Natural killer cell treated with Interleukin-12 subunit alpha and Interleukin-12 subunit beta and Interleukin-15 and Interleukin-18, amount 100 ng/mL, for 72 hours (primary cell): Measurements from ENCODE around the gene TIE1. TPM values are rescaled to one million over a fixed set of nuclear protein-coding genes. Genes with fewer than 3 reads are reported as not detected.
A peak's percentile ranks its signal among the peaks of the same experiment; 100 is the strongest.

Experiments
- ATAC-seq, 2 donors: fragments of 150-1000 bp; cut with Tn5 transposase in 1 of 2; sonication (Bioruptor Pico), chemical (Tn5 transposase) in 1 of 2; 2 replicates each; pipeline ENCODE4 v1.10.0; 2021
- DNase-seq: peaks from one replicate; pipeline ENCODE4 v3.0.0; 2022; ENCODE audit warnings: low spot score
- H3K27ac Mint-ChIP-seq, 2 donors: 1 replicate in 1 of 2; 2 replicates in 1 of 2; pipeline ENCODE4 v1.8.0; 2022; ENCODE audit warnings: mixed read lengths in 2 of 2, mild to moderate bottlenecking in 1 of 2, moderate library complexity in 1 of 2
- H3K27me3 Mint-ChIP-seq, 2 donors: 1 replicate in 1 of 2; 2 replicates in 1 of 2; pipeline ENCODE4 v1.8.0; 2022; ENCODE audit warnings: mixed read lengths in 2 of 2
- H3K36me3 Mint-ChIP-seq: one replicate; pipeline ENCODE4 v1.8.0; 2022; ENCODE audit warnings: mixed read lengths
- H3K4me1 Mint-ChIP-seq, 2 donors: 1 replicate in 1 of 2; 2 replicates in 1 of 2; pipeline ENCODE4 v1.8.0; 2022; ENCODE audit warnings: low read depth in 2 of 2, mixed read lengths in 2 of 2, mild to moderate bottlenecking in 1 of 2
- H3K4me3 Mint-ChIP-seq: one replicate; pipeline ENCODE4 v1.8.0; 2022; ENCODE audit warnings: mixed read lengths
- H3K9me3 Mint-ChIP-seq: 2 replicates; pipeline ENCODE4 v1.8.0; 2022; ENCODE audit warnings: mixed read lengths
- total RNA-seq, 2 donors: library from RNA; stranded (reverse); gene quantifications; one replicate each; pipeline ENCODE4 v1.2.3, GENCODE V29; 2022

The TIE1 gene
- total RNA-seq, 2 donors from 2014 or later = 9.6 to 11.4 TPM

DNA sequence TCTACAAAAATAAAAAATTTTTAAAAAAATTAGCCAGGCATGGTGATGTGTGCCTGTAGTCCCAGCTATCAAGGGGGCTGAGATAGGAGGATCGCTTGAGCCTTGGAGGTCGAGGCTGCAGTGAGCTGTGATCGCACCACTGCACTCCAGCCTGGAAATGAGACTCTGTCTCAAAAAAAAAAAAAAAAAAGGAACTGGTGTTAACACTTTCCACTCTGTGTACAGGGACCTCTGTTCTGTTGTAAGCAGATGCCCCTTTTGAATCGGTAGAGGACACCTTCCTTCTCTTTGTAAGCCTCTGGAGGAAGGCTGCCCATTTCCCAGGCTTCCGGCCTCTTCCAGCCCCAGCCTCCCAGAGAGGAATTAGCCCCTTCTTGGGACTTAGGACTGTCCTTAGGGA, 8.1 kb upstream of the TIE1 start:
- Mint-ChIP-seq H3K36me3 (no peaks in the 10 kb centered on the region), H3K27me3 (peaks cover 0 to 2% of the 10 kb centered on the region in 2 donors), H3K9me3 (no peaks in the 10 kb centered on the region), H3K4me1 (peaks cover 4 to 6% of the 10 kb centered on the region in 2 donors), H3K27ac (no peak overlapping the region), H3K4me3 (no peak overlapping the region)
- ATAC-seq (no peak), DNase-seq (no peak)

GRCh38 chr1:43293176-43293575, 7.6 kb upstream of the TIE1 start:
- H3K36me3 Mint-ChIP-seq = no peaks in the 10 kb centered on the region
- no peak overlapping the region for H3K4me3 Mint-ChIP-seq
- ATAC-seq = no peak
- no peaks in the 10 kb centered on the region for H3K27me3 Mint-ChIP-seq
- H3K27ac Mint-ChIP-seq = peak overlapping the region in 1 of 2 donors; percentile 29
- no peak for DNase-seq
- no peaks in the 10 kb centered on the region for H3K9me3 Mint-ChIP-seq
- H3K4me1 Mint-ChIP-seq = peaks cover 4 to 6% of the 10 kb centered on the region in 2 donors

GRCh38 chr1:43293896-43294760, 6.7 kb upstream of the TIE1 start:
- ATAC-seq = no peak
- H3K27me3 Mint-ChIP-seq = no peaks in the 10 kb centered on the region
- H3K4me1 Mint-ChIP-seq = peaks cover 4 to 6% of the 10 kb centered on the region in 2 donors
- H3K27ac Mint-ChIP-seq = no peak overlapping the region
- no peak for DNase-seq
- no peak overlapping the region for H3K4me3 Mint-ChIP-seq
- no peaks in the 10 kb centered on the region for H3K9me3 Mint-ChIP-seq
- no peaks in the 10 kb centered on the region for H3K36me3 Mint-ChIP-seq

DNA sequence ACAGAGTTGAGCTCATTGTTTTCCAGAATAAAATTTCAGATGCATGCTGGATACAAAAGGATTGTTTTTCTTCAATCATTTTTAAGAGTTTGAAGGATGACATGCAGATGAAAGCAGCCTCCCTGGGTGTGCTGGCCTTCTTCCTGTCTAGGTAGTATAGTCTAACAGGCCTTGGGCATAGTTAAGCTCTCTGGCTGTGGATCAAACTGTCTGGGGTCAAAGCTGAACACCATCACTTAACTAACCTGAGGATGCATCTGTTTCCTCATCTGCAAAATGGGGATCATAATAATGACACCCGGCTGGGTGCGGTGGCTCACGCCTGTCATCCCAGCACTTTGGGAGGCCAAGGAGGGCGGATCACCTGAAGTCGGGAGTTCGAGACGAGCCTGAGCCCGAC, 6.0 kb upstream of the TIE1 start:
- Mint-ChIP-seq H3K36me3 (no peaks in the 10 kb centered on the region), H3K9me3 (no peaks in the 10 kb centered on the region), H3K27ac (no peak overlapping the region), H3K27me3 (no peaks in the 10 kb centered on the region), H3K4me3 (no peak overlapping the region), H3K4me1 (peaks cover 4 to 6% of the 10 kb centered on the region in 2 donors)
- DNase-seq (no peak), ATAC-seq (no peak)

DNA sequence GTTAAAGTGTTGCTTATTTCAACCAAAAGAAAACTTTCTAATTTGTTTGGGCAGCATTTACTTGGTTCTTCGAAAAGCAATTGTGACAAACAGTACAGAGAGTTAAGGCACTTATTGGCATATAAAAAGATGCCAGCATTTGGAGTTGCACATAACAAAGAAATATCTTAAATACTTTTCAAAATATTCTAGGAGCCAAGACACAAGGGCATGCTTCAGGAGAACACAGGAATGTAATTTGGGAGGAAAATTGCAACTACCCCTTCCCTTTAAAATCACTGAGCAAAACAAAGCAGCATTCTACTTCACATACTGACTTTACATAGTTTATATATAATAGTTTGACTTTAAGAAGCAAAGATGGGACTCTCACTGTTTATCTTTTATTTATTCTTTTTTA, 4.6 kb upstream of the TIE1 start:
- Mint-ChIP-seq H3K9me3 (no peaks in the 10 kb centered on the region), H3K36me3 (no peaks in the 10 kb centered on the region), H3K4me3 (no peak overlapping the region), H3K27ac (peak overlapping the region in 1 of 2 donors; percentile 56), H3K27me3 (no peaks in the 10 kb centered on the region), H3K4me1 (peaks cover 6 to 9% of the 10 kb centered on the region in 2 donors)
- DNase-seq (no peak), ATAC-seq (no peak)

- no peaks in the 10 kb centered on the region for H3K27me3 Mint-ChIP-seq
- no peaks in the 10 kb centered on the region for H3K9me3 Mint-ChIP-seq
- H3K4me3 Mint-ChIP-seq = no peak overlapping the region
- H3K27ac Mint-ChIP-seq = no peak overlapping the region
- peaks cover 6 to 14% of the 10 kb centered on the region in 2 donors for H3K4me1 Mint-ChIP-seq
- H3K36me3 Mint-ChIP-seq = no peaks in the 10 kb centered on the region
- DNase-seq = no peak
- no peak for ATAC-seq
These were observed 2.7 kb upstream of the TIE1 start for GRCh38 chr1:43298055-43298454.

GRCh38 chr1:43299101-43299500, 1.7 kb upstream of the TIE1 start:
- Mint-ChIP-seq H3K27me3 (no peaks in the 10 kb centered on the region), H3K4me1 (peaks cover 6 to 14% of the 10 kb centered on the region in 2 donors), H3K36me3 (no peaks in the 10 kb centered on the region), H3K9me3 (no peaks in the 10 kb centered on the region), H3K4me3 (no peak overlapping the region), H3K27ac (no peak overlapping the region)
- ATAC-seq = no peak
- DNase-seq = no peak

DNA sequence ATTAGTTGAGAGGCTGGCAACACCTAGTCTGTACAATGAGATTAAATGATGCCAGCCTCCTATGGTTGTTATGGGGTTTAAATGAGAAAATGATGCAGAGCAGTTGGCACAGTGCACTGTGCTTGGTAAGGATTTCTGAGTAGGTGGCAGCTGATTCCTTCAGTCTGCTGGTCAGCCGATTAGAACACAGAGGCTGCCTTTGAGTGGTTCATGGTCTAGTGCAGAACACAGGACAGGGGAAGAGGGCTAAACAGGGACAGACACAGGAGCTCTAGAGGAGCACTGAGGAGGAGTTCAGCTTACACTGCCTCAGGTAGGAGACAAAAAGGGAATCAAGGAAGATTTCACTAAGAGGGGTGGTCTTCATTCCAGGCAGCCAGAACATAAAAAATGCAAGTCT, 1.4 kb downstream of the TIE1 start:
- Mint-ChIP-seq H3K27me3 (no peaks in the 10 kb centered on the region), H3K9me3 (no peaks in the 10 kb centered on the region), H3K36me3 (no peaks in the 10 kb centered on the region), H3K27ac (no peak overlapping the region), H3K4me1 (peaks cover 0 to 10% of the 10 kb centered on the region in 2 donors), H3K4me3 (no peak overlapping the region)
- no peak for ATAC-seq
- DNase-seq = no peak

DNA sequence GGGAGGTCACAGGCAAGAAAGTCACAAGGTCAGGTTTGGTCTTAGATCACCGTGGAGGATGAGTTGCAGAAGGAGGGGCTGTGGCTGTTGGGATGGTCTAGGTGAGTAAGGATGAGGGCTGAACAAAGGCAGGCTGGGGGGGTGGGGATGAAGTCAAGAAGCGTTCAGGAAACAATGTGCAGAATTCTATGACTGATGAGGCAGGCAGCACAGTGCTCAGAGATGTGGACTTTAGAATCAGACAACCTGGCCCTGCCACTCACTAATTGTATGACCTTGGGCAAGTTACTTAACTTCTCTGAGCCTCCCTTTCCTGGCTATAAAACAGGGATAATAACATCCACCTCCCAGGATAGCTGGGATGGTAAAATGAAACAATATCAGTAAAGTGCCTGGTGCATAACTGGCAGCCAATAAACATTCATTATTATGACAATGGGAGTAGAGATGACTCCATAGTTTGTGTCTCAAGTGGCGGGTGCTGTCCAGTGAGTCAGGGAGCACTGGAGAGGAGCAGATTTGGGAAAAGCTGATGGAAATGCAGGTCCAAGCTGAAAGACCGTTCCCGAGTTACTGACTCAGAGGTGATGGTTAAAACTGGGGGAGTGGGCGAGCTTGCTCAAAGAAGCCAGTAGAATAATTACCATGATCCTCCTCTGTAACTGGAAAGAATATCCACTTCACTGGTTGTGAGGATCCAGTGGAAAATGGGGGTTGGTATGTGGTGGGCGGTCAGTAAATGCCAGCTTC, 2.1 kb downstream of the TIE1 start:
- H3K27ac Mint-ChIP-seq = no peak overlapping the region
- no peaks in the 10 kb centered on the region for H3K27me3 Mint-ChIP-seq
- peaks cover 0 to 10% of the 10 kb centered on the region in 2 donors for H3K4me1 Mint-ChIP-seq
- ATAC-seq (no peak), DNase-seq (no peak)
- H3K36me3 Mint-ChIP-seq = no peaks in the 10 kb centered on the region
- no peaks in the 10 kb centered on the region for H3K9me3 Mint-ChIP-seq
- no peak overlapping the region for H3K4me3 Mint-ChIP-seq

DNA sequence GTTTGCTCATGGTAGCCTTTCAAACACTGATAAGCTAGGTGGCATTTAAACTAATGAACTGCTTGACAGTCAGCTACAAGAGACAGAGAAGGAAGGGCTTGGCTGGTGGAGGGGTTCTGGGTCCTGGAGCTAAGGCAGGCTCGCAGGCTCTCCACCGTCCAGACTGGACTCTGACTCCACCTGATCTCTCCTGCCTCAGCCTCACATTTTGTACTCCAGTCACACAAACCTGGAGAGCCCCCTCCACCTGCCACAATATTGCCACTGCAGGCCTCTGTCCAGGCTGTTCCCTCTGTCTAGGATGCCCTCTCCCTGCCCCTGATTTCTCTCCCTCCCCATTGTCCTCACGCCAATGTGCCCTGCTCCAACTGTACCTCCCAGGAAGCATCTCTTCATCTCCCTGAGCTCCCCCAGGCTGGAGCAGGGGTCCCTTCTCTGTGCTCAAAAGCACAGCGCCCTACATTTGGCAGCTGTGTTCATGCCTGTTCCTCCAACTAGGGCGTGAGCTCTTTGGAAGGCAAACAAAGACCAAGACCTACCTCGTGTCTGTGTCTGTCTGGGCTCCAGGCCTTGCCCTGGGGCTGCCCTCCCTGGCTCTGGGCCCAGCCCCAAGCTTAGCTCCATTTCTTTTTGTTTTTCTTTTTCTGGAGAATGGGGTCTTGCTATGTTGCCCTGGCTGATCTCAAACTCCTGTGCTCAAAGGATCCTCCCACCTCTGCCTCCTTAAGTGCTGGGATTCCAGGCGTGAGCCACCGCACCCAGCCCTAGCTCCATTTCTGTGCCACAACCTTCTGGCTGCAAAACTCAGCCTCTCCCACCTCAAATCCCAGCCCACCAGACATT, 2.9 kb downstream of the TIE1 start:
- Mint-ChIP-seq H3K27me3 (no peaks in the 10 kb centered on the region), H3K4me3 (no peak overlapping the region), H3K9me3 (no peaks in the 10 kb centered on the region), H3K27ac (no peak overlapping the region), H3K36me3 (no peaks in the 10 kb centered on the region), H3K4me1 (peaks cover 0 to 10% of the 10 kb centered on the region in 2 donors)
- ATAC-seq (no peak), DNase-seq (no peak)

- Mint-ChIP-seq H3K27me3 (no peaks in the 10 kb centered on the region), H3K4me3 (no peak overlapping the region), H3K27ac (no peak overlapping the region), H3K36me3 (no peaks in the 10 kb centered on the region), H3K4me1 (peaks cover 0 to 10% of the 10 kb centered on the region in 2 donors), H3K9me3 (no peaks in the 10 kb centered on the region)
- DNase-seq (no peak), ATAC-seq (no peak)
These were observed 3.5 kb downstream of the TIE1 start for GRCh38 chr1:43304314-43304681.

DNA sequence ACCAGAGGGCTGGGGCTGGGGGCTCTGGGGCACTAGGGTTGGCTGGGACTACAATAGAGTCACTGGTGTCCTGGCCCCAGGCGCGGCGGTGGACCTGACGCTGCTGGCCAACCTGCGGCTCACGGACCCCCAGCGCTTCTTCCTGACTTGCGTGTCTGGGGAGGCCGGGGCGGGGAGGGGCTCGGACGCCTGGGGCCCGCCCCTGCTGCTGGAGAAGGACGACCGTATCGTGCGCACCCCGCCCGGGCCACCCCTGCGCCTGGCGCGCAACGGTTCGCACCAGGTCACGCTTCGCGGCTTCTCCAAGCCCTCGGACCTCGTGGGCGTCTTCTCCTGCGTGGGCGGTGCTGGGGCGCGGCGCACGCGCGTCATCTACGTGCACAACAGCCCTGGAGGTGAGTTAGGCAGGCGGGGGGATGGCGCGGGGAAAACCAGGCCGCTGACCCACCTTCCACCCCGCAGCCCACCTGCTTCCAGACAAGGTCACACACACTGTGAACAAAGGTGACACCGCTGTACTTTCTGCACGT, 4.1 kb downstream of the TIE1 start:
- H3K9me3 Mint-ChIP-seq = no peaks in the 10 kb centered on the region
- no peak for DNase-seq
- H3K27me3 Mint-ChIP-seq = no peaks in the 10 kb centered on the region
- no peak for ATAC-seq
- no peaks in the 10 kb centered on the region for H3K36me3 Mint-ChIP-seq
- peaks cover 0 to 10% of the 10 kb centered on the region in 2 donors for H3K4me1 Mint-ChIP-seq
- no peak overlapping the region for H3K27ac Mint-ChIP-seq
- no peak overlapping the region for H3K4me3 Mint-ChIP-seq

GRCh38 chr1:43305461-43305860, 4.7 kb downstream of the TIE1 start:
- Mint-ChIP-seq H3K9me3 (no peaks in the 10 kb centered on the region), H3K27ac (no peak overlapping the region), H3K27me3 (no peaks in the 10 kb centered on the region), H3K36me3 (no peaks in the 10 kb centered on the region), H3K4me3 (no peak overlapping the region), H3K4me1 (peaks cover 0 to 10% of the 10 kb centered on the region in 2 donors)
- ATAC-seq (no peak), DNase-seq (no peak)
